Stimulated activated naive CD8-positive, alpha-beta T cell treated with anti-CD3 and anti-CD28 coated beads, Interleukin-15, Interleukin-2, amounts not matched to agents 100 ng/mL and 50 ng/mL, for 24 hours (primary cell): ENCODE data around the gene AMER3.
A peak's percentile ranks its signal among the peaks of the same experiment; 100 is the strongest.

Experiments
- H3K27ac Mint-ChIP-seq: one replicate; pipeline ENCODE4 v1.8.0; 2021; ENCODE audit warnings: mild to moderate bottlenecking, mixed read lengths
- H3K27me3 Mint-ChIP-seq: one replicate; pipeline ENCODE4 v1.8.0; 2021; ENCODE audit warnings: mixed read lengths
- H3K36me3 Mint-ChIP-seq: one replicate; pipeline ENCODE4 v1.8.0; 2021; ENCODE audit warnings: low read depth, mixed read lengths
- H3K4me1 Mint-ChIP-seq: one replicate; pipeline ENCODE4 v1.8.0; 2021; ENCODE audit warnings: low read depth, mixed read lengths
- H3K4me3 Mint-ChIP-seq: one replicate; pipeline ENCODE4 v1.8.0; 2021; ENCODE audit warnings: mild to moderate bottlenecking, mixed read lengths
- H3K9me3 Mint-ChIP-seq: one replicate; pipeline ENCODE4 v1.8.0; 2021; ENCODE audit warnings: mixed read lengths

The AMER3 gene

GRCh38 chr2:130736487-130736886, 18.9 kb upstream of the AMER3 start:
- Mint-ChIP-seq H3K27ac (no peak overlapping the region), H3K4me1 (no peaks in the 10 kb centered on the region), H3K4me3 (no peak overlapping the region), H3K27me3 (peaks cover 3% of the 10 kb centered on the region), H3K9me3 (peaks cover 4% of the 10 kb centered on the region), H3K36me3 (no peaks in the 10 kb centered on the region)

GRCh38 chr2:130737592-130737991, 17.7 kb upstream of the AMER3 start:
- Mint-ChIP-seq H3K27me3 (peaks cover 3% of the 10 kb centered on the region), H3K36me3 (no peaks in the 10 kb centered on the region), H3K27ac (no peak overlapping the region), H3K9me3 (peaks cover 4% of the 10 kb centered on the region), H3K4me3 (no peak overlapping the region), H3K4me1 (no peaks in the 10 kb centered on the region)

GRCh38 chr2:130740671-130741070, 14.7 kb upstream of the AMER3 start:
- Mint-ChIP-seq H3K27ac (no peak overlapping the region), H3K36me3 (no peaks in the 10 kb centered on the region), H3K9me3 (no peaks in the 10 kb centered on the region), H3K4me1 (no peaks in the 10 kb centered on the region), H3K4me3 (no peak overlapping the region), H3K27me3 (peaks cover 8% of the 10 kb centered on the region)

- H3K27me3 Mint-ChIP-seq, result peaks cover 5% of the 10 kb centered on the region
- H3K9me3 Mint-ChIP-seq, result no peaks in the 10 kb centered on the region
- no peak overlapping the region for H3K27ac Mint-ChIP-seq
- H3K4me3 Mint-ChIP-seq, result no peak overlapping the region
- H3K4me1 Mint-ChIP-seq, result no peaks in the 10 kb centered on the region
- no peaks in the 10 kb centered on the region for H3K36me3 Mint-ChIP-seq
Observed at GRCh38 chr2:130743278-130743677, 12.1 kb upstream of the AMER3 start.

GRCh38 chr2:130744287-130745117, 10.8 kb upstream of the AMER3 start:
- H3K4me1 Mint-ChIP-seq, result no peaks in the 10 kb centered on the region
- H3K27me3 Mint-ChIP-seq, result peaks cover 5% of the 10 kb centered on the region
- H3K36me3 Mint-ChIP-seq, result no peaks in the 10 kb centered on the region
- H3K27ac Mint-ChIP-seq, result no peak overlapping the region
- no peak overlapping the region for H3K4me3 Mint-ChIP-seq
- H3K9me3 Mint-ChIP-seq, result no peaks in the 10 kb centered on the region

GRCh38 chr2:130749078-130749477, 6.3 kb upstream of the AMER3 start:
- Mint-ChIP-seq H3K9me3 (no peaks in the 10 kb centered on the region), H3K36me3 (no peaks in the 10 kb centered on the region), H3K4me3 (no peak overlapping the region), H3K4me1 (no peaks in the 10 kb centered on the region), H3K27me3 (peaks cover 21% of the 10 kb centered on the region), H3K27ac (no peak overlapping the region)

GRCh38 chr2:130749641-130750040, 5.7 kb upstream of the AMER3 start:
- H3K27ac Mint-ChIP-seq, result no peak overlapping the region
- no peaks in the 10 kb centered on the region for H3K9me3 Mint-ChIP-seq
- H3K4me3 Mint-ChIP-seq, result no peak overlapping the region
- peaks cover 24% of the 10 kb centered on the region for H3K27me3 Mint-ChIP-seq
- H3K36me3 Mint-ChIP-seq, result no peaks in the 10 kb centered on the region
- H3K4me1 Mint-ChIP-seq, result no peaks in the 10 kb centered on the region

GRCh38 chr2:130754811-130755210, 529 bp upstream of the AMER3 start:
- Mint-ChIP-seq H3K9me3 (no peaks in the 10 kb centered on the region), H3K4me3 (peak overlapping the region; percentile 1), H3K27me3 (peaks cover 46% of the 10 kb centered on the region), H3K36me3 (no peaks in the 10 kb centered on the region), H3K27ac (no peak overlapping the region), H3K4me1 (no peaks in the 10 kb centered on the region)

GRCh38 chr2:130756053-130756873, 923 bp downstream of the AMER3 start:
- Mint-ChIP-seq H3K4me3 (peak overlapping the region; percentile 51), H3K4me1 (no peaks in the 10 kb centered on the region), H3K27me3 (peaks cover 44% of the 10 kb centered on the region), H3K27ac (no peak overlapping the region), H3K36me3 (no peaks in the 10 kb centered on the region), H3K9me3 (no peaks in the 10 kb centered on the region)

GRCh38 chr2:130756874-130757668, 1.7 kb downstream of the AMER3 start:
- Mint-ChIP-seq H3K27ac (no peak overlapping the region), H3K4me3 (peak overlapping the region; percentile 51), H3K36me3 (no peaks in the 10 kb centered on the region), H3K27me3 (peaks cover 44% of the 10 kb centered on the region), H3K9me3 (no peaks in the 10 kb centered on the region), H3K4me1 (no peaks in the 10 kb centered on the region)

- peaks cover 24% of the 10 kb centered on the region for H3K27me3 Mint-ChIP-seq
- no peaks in the 10 kb centered on the region for H3K36me3 Mint-ChIP-seq
- no peak overlapping the region for H3K4me3 Mint-ChIP-seq
- H3K9me3 Mint-ChIP-seq, result no peaks in the 10 kb centered on the region
- H3K4me1 Mint-ChIP-seq, result no peaks in the 10 kb centered on the region
- no peak overlapping the region for H3K27ac Mint-ChIP-seq
Observed at GRCh38 chr2:130759906-130760753, 4.8 kb downstream of the AMER3 start.

- Mint-ChIP-seq H3K36me3 (no peaks in the 10 kb centered on the region), H3K4me3 (no peak overlapping the region), H3K9me3 (no peaks in the 10 kb centered on the region), H3K27me3 (peaks cover 21% of the 10 kb centered on the region), H3K4me1 (no peaks in the 10 kb centered on the region), H3K27ac (no peak overlapping the region)
Observed at GRCh38 chr2:130760754-130761751, 5.7 kb downstream of the AMER3 start.
